Peyer's patch (tissue), 4 donors: ENCODE results near the gene UBE2L5. TPM values are rescaled to one million over a fixed set of nuclear protein-coding genes. Genes with fewer than 3 reads are reported as not detected.
A peak's percentile ranks its signal among the peaks of the same experiment; 100 is the strongest.

Source experiments
- DNase-seq, 3 donors: peaks; one replicate each; pipeline ENCODE4 v3.0.0-alpha.2; 2017 to 2019
- H3K27ac ChIP-seq, 4 donors: fragments of 200-600 bp; sonication (generic); one replicate each; pipeline ENCODE4 v1.5.1; 2016 to 2019
- H3K27me3 ChIP-seq, 2 donors: fragments of 200-600 bp; sonication (generic); one replicate each; pipeline ENCODE4 v1.5.1; 2019
- H3K36me3 ChIP-seq, 3 donors: fragments of 200-600 bp; sonication (generic); one replicate each; pipeline ENCODE4 v1.5.1; 2016 to 2019
- H3K4me1 ChIP-seq, 4 donors: fragments of 200-600 bp; sonication (generic); one replicate each; pipeline ENCODE4 v1.5.1; 2016 to 2019
- H3K4me3 ChIP-seq, 4 donors: fragments of 200-600 bp; sonication (generic); 1 replicate in 3 of 4; 2 replicates in 1 of 4; pipeline ENCODE4 v1.5.1; 2016 to 2019; ENCODE audit warnings: mild to moderate bottlenecking in 1 of 4
- H3K9me3 ChIP-seq, 4 donors: fragments of 200-600 bp; sonication (generic); one replicate each; pipeline ENCODE4 v1.5.1; 2016 to 2019; ENCODE audit warnings: mild to moderate bottlenecking in 1 of 4
- CTCF ChIP-seq, 6 experiments: fragments of 450-650 bp in 4 of 6; fragments of 200-600 bp in 2 of 6; sonication (generic) in 1 of 6; IDR thresholded peaks; one replicate each; pipeline ENCODE4 v1.5.1; 2017 to 2019; ENCODE audit warnings: antibody characterized with exemption in 6 of 6, mild to moderate bottlenecking in 3 of 6, moderate library complexity in 1 of 6
- POLR2A ChIP-seq, 2 donors: fragments of 450-650 bp; IDR thresholded peaks; one replicate each; pipeline ENCODE4 v1.5.1; 2017; ENCODE audit warnings: antibody characterized with exemption in 2 of 2, mild to moderate bottlenecking in 2 of 2, moderate library complexity in 2 of 2
- total RNA-seq, 4 donors: library from RNA; depleted of rRNA; stranded (reverse); fragments of >200 nt; gene quantifications; one replicate each; pipeline ENCODE4 v1.1.0, GENCODE V29; 2016

The UBE2L5 gene
- total RNA-seq, 4 donors from 2014 or later, result not detected

DNA sequence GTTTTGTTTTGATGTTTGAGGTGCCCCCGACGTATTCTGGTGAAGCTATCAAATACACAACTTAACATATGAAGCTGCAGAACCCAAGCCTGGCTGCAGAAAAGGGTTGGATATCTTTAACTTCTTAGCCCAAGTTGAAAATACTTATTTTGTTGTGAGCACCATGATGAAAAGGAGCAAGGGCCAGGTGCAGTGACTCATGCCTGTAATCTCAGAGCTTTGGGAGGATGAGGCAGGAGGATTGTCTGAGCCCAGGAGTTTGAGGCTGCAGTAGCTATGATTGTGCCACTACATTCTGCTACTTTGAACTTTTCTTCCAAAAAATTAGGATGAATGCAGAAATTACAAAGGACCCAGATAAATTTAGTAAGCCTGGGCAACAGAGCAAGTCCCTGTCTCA, 44.1 kb upstream of the UBE2L5 start:
- Histone ChIP-seq H3K9me3 (no peaks in the 10 kb centered on the region), H3K27me3 (no peaks in the 10 kb centered on the region), H3K36me3 (no peaks in the 10 kb centered on the region), H3K27ac (no peak overlapping the region), H3K4me1 (peaks cover 0 to 25% (median 12%) of the 10 kb centered on the region in 4 donors), H3K4me3 (no peak overlapping the region)
- TF ChIP-seq CTCF (IDR thresholded peaks at IDR 0.05) (no peak), POLR2A (IDR thresholded peaks at IDR 0.05) (no peak)
- DNase-seq, result no peak

DNA sequence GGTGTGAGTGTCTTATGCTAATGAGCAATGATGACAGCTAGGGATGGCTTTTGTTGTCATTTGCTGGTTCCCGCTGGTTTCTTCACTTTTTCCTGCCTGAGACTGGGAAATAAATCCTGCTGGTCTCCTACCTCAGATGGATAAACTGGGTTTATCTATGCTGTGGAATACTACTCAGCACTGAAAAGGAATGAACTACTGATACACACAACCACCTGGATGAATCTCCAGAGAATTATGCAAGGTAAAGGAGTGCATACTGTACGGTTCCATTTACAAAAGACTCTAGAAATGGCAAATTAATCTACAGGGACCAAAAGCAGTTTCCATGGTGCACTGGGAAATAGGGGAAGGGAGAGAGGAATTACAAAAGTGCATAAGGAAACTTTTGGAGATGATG, 41.2 kb upstream of the UBE2L5 start:
- H3K9me3 ChIP-seq, result no peaks in the 10 kb centered on the region
- H3K4me3 ChIP-seq, result no peak overlapping the region
- H3K4me1 ChIP-seq, result peaks cover 0 to 10% (median 5%) of the 10 kb centered on the region in 4 donors
- DNase-seq, result no peak
- no peak for TF ChIP-seq CTCF (IDR thresholded peaks at IDR 0.05)
- TF ChIP-seq POLR2A (IDR thresholded peaks at IDR 0.05), result no peak
- H3K27me3 ChIP-seq, result no peaks in the 10 kb centered on the region
- no peaks in the 10 kb centered on the region for H3K36me3 ChIP-seq
- H3K27ac ChIP-seq, result no peak overlapping the region

GRCh38 chr13:30382836-30383525, 39.3 kb upstream of the UBE2L5 start:
- TF ChIP-seq POLR2A (IDR thresholded peaks at IDR 0.05) (no peak), CTCF (IDR thresholded peaks at IDR 0.05) (no peak)
- Histone ChIP-seq H3K27ac (no peak overlapping the region), H3K4me3 (no peak overlapping the region), H3K4me1 (no peaks in the 10 kb centered on the region), H3K36me3 (no peaks in the 10 kb centered on the region), H3K27me3 (no peaks in the 10 kb centered on the region), H3K9me3 (no peaks in the 10 kb centered on the region)
- no peak for DNase-seq

GRCh38 chr13:30388406-30389283, 33.6 kb upstream of the UBE2L5 start:
- no peak overlapping the region for H3K4me3 ChIP-seq

More at GRCh38 chr13:30388406-30389283, 33.6 kb upstream of the UBE2L5 start:
- H3K4me1 ChIP-seq, result peaks cover 0 to 6% (median 0%) of the 10 kb centered on the region in 4 donors
- TF ChIP-seq POLR2A (IDR thresholded peaks at IDR 0.05) (no peak), CTCF (IDR thresholded peaks at IDR 0.05) (no peak)
- no peak for DNase-seq
- H3K9me3 ChIP-seq, result no peaks in the 10 kb centered on the region
- H3K27me3 ChIP-seq, result no peaks in the 10 kb centered on the region
- no peaks in the 10 kb centered on the region for H3K36me3 ChIP-seq
- H3K27ac ChIP-seq, result peak overlapping the region; percentile 2 to 58 (median 30)
